Adipocyte (in vitro differentiated cells): Measurements from ENCODE around the gene CACNA2D1.

Source experiments
- DNase-seq: peaks from one replicate; pipeline ENCODE4 v3.0.0-alpha.2; 2015; ENCODE audit warnings: low read depth
- H3K27me3 ChIP-seq: replicated peaks from 2 replicates; pipeline ENCODE4 v1.7.0; 2013; ENCODE audit warnings: mild to moderate bottlenecking, low read length, moderate library complexity; ENCODE audit not compliant: control insufficient read depth, insufficient read depth
- H3K36me3 ChIP-seq: 2 replicates; pipeline ENCODE4 v1.7.0; 2013; ENCODE audit warnings: low read length, mild to moderate bottlenecking, moderate library complexity; ENCODE audit not compliant: control insufficient read depth, insufficient read depth, severe bottlenecking
- H3K4me1 ChIP-seq: 2 replicates; pipeline ENCODE4 v1.7.0; 2013; ENCODE audit warnings: mild to moderate bottlenecking, low read length, moderate library complexity; ENCODE audit not compliant: control insufficient read depth, insufficient read depth
- H3K4me3 ChIP-seq: 2 replicates; pipeline ENCODE4 v1.7.0; 2013; ENCODE audit warnings: mild to moderate bottlenecking, low read length, moderate library complexity
- H3K9ac ChIP-seq: 2 replicates; pipeline ENCODE4 v1.7.0; 2013; ENCODE audit warnings: mild to moderate bottlenecking, low read length, moderate library complexity
- H3K9me3 ChIP-seq: 2 replicates; pipeline ENCODE4 v1.7.0; 2013; ENCODE audit warnings: mild to moderate bottlenecking, low read length, moderate library complexity; ENCODE audit not compliant: control insufficient read depth

CACNA2D1 gene

GRCh38 chr7:82335001-82335400, 108.6 kb downstream of the CACNA2D1 start:
- H3K9ac ChIP-seq: no peak overlapping the region
- no peaks in the 10 kb centered on the region for H3K4me1 ChIP-seq
- H3K9me3 ChIP-seq: no peaks in the 10 kb centered on the region
- no peaks in the 10 kb centered on the region for H3K27me3 ChIP-seq
- peaks cover 12% of the 10 kb centered on the region for H3K36me3 ChIP-seq
- DNase-seq: peak; percentile 36
- H3K4me3 ChIP-seq: no peak overlapping the region

- Histone ChIP-seq H3K4me1 (no peaks in the 10 kb centered on the region), H3K27me3 (no peaks in the 10 kb centered on the region), H3K9ac (no peak overlapping the region), H3K9me3 (no peaks in the 10 kb centered on the region), H3K36me3 (peaks cover 15% of the 10 kb centered on the region), H3K4me3 (no peak overlapping the region)
- DNase-seq: peak; percentile 73
Observed at GRCh38 chr7:82331234-82331633, 112.3 kb downstream of the CACNA2D1 start.

- Histone ChIP-seq H3K4me3 (no peak overlapping the region), H3K9ac (no peak overlapping the region), H3K36me3 (peaks cover 20% of the 10 kb centered on the region), H3K4me1 (no peaks in the 10 kb centered on the region), H3K27me3 (no peaks in the 10 kb centered on the region), H3K9me3 (no peaks in the 10 kb centered on the region)
- DNase-seq: no peak
Observed at GRCh38 chr7:82330706-82331215, 112.8 kb downstream of the CACNA2D1 start.

- Histone ChIP-seq H3K4me3 (no peak overlapping the region), H3K9ac (no peak overlapping the region), H3K4me1 (no peaks in the 10 kb centered on the region), H3K27me3 (no peaks in the 10 kb centered on the region), H3K9me3 (no peaks in the 10 kb centered on the region), H3K36me3 (peaks cover 13% of the 10 kb centered on the region)
- no peak for DNase-seq
Observed at GRCh38 chr7:82327898-82328297, 115.7 kb downstream of the CACNA2D1 start.

- H3K4me3 ChIP-seq: no peak overlapping the region
- no peaks in the 10 kb centered on the region for H3K9me3 ChIP-seq
- no peaks in the 10 kb centered on the region for H3K4me1 ChIP-seq
- DNase-seq: peak; percentile 41
- no peaks in the 10 kb centered on the region for H3K27me3 ChIP-seq
- no peak overlapping the region for H3K9ac ChIP-seq
- H3K36me3 ChIP-seq: peaks cover 8% of the 10 kb centered on the region
Observed at GRCh38 chr7:82325416-82325815, 118.2 kb downstream of the CACNA2D1 start.

- H3K4me1 ChIP-seq: peaks cover 10% of the 10 kb centered on the region
- no peak overlapping the region for H3K4me3 ChIP-seq
- no peak overlapping the region for H3K9ac ChIP-seq
- DNase-seq: no peak
- no peaks in the 10 kb centered on the region for H3K9me3 ChIP-seq
- H3K27me3 ChIP-seq: no peaks in the 10 kb centered on the region
- peaks cover 8% of the 10 kb centered on the region for H3K36me3 ChIP-seq
Observed at GRCh38 chr7:82323806-82324205, 119.8 kb downstream of the CACNA2D1 start.

- Histone ChIP-seq H3K9me3 (no peaks in the 10 kb centered on the region), H3K4me1 (peaks cover 19% of the 10 kb centered on the region), H3K27me3 (no peaks in the 10 kb centered on the region), H3K4me3 (no peak overlapping the region), H3K9ac (no peak overlapping the region), H3K36me3 (no peaks in the 10 kb centered on the region)
- DNase-seq: peak; percentile 74
Observed at GRCh38 chr7:82319674-82320118, 123.9 kb downstream of the CACNA2D1 start.

- no peak overlapping the region for H3K4me3 ChIP-seq
- DNase-seq: no peak
- H3K9me3 ChIP-seq: no peaks in the 10 kb centered on the region
- H3K36me3 ChIP-seq: no peaks in the 10 kb centered on the region
- H3K9ac ChIP-seq: no peak overlapping the region
- peaks cover 19% of the 10 kb centered on the region for H3K4me1 ChIP-seq
- H3K27me3 ChIP-seq: no peaks in the 10 kb centered on the region
Observed at GRCh38 chr7:82318786-82319185, 124.8 kb downstream of the CACNA2D1 start.

- Histone ChIP-seq H3K9ac (no peak overlapping the region), H3K27me3 (no peaks in the 10 kb centered on the region), H3K4me3 (peak overlapping the region; percentile 29), H3K36me3 (no peaks in the 10 kb centered on the region), H3K4me1 (peaks cover 19% of the 10 kb centered on the region), H3K9me3 (no peaks in the 10 kb centered on the region)
- DNase-seq: no peak
Observed at GRCh38 chr7:82317760-82318159, 125.8 kb downstream of the CACNA2D1 start.

GRCh38 chr7:82317257-82317721, 126.3 kb downstream of the CACNA2D1 start:
- no peaks in the 10 kb centered on the region for H3K9me3 ChIP-seq
- DNase-seq: no peak
- H3K4me1 ChIP-seq: peaks cover 19% of the 10 kb centered on the region
- no peak overlapping the region for H3K9ac ChIP-seq
- no peaks in the 10 kb centered on the region for H3K27me3 ChIP-seq
- peak overlapping the region; percentile 29 for H3K4me3 ChIP-seq
- H3K36me3 ChIP-seq: no peaks in the 10 kb centered on the region

- Histone ChIP-seq H3K4me3 (no peak overlapping the region), H3K4me1 (peaks cover 9% of the 10 kb centered on the region), H3K9me3 (no peaks in the 10 kb centered on the region), H3K36me3 (no peaks in the 10 kb centered on the region), H3K9ac (no peak overlapping the region), H3K27me3 (no peaks in the 10 kb centered on the region)
- no peak for DNase-seq
Observed at GRCh38 chr7:82313269-82313668, 130.3 kb downstream of the CACNA2D1 start.

- no peak overlapping the region for H3K9ac ChIP-seq
- no peak for DNase-seq
Observed at GRCh38 chr7:82312646-82313045, 130.9 kb downstream of the CACNA2D1 start.

More at GRCh38 chr7:82312646-82313045, 130.9 kb downstream of the CACNA2D1 start:
- H3K4me3 ChIP-seq: no peak overlapping the region
- no peaks in the 10 kb centered on the region for H3K9me3 ChIP-seq
- no peaks in the 10 kb centered on the region for H3K36me3 ChIP-seq
- no peaks in the 10 kb centered on the region for H3K27me3 ChIP-seq
- peaks cover 6% of the 10 kb centered on the region for H3K4me1 ChIP-seq
